ENCODE measurements around the gene ATP9B.

DNA sequence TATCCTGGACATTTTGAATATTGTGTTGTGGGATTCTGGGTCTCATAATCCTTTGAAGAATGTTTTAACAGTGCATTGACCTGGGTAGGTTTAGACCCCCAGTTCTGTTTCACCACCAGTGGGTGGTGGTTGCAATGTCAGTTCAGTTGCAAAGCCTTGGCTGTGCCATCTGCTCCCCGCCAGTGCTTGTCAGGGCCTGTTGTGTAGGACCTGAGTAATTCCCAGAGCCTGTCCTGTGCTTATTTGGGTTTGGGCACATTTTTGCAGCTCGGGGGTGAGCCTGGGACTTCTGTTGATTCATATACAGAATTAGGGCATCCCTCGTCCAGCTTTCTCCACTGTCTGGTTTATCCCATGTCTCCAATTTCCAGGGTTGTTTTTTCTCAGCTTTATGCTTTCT lies 24.8 kb downstream of the ATP9B start:
- TF ChIP-seq POLR2A (IDR thresholded peaks at IDR 0.05; ENCODE audit: low read depth, low read length) (no peak), TAF1 (IDR thresholded peaks at IDR 0.05; ENCODE audit: low read depth, low read length) (no peak), PAX5 (IDR thresholded peaks at IDR 0.05; ENCODE audit: insufficient read depth, low read length, severe bottlenecking) (no peak), POLR2AphosphoS5 (IDR thresholded peaks at IDR 0.05; ENCODE audit: low read depth, low read length) (no peak)

Data from GM12891 (cell line).